Esophagus muscularis mucosa (tissue), 4 donors: ENCODE results near the gene PTPRJ. TPM values are rescaled to one million over a fixed set of nuclear protein-coding genes. Genes with fewer than 3 reads are reported as not detected.
A peak's percentile ranks its signal among the peaks of the same experiment; 100 is the strongest.

Experiments
- DNase-seq: peaks from one replicate; pipeline ENCODE4 v3.0.0-alpha.2; 2017; ENCODE audit errors: extremely low spot score
- H3K27ac ChIP-seq, 4 donors: fragments of 200-600 bp; sonication (generic); replicated peaks in 1 of 4; 1 replicate in 3 of 4; 2 replicates in 1 of 4; pipeline ENCODE4 v1.5.1; 2016 to 2019; ENCODE audit warnings: mild to moderate bottlenecking in 1 of 4
- H3K27me3 ChIP-seq, 4 donors: fragments of 200-600 bp; sonication (generic); one replicate each; pipeline versions ENCODE4 v1.5.1 to v1.6.0; 2016 to 2019
- H3K36me3 ChIP-seq, 4 donors: fragments of 200-600 bp; sonication (generic); one replicate each; pipeline ENCODE4 v1.5.1; 2016 to 2019
- H3K4me1 ChIP-seq, 4 donors: fragments of 200-600 bp; sonication (generic); one replicate each; pipeline ENCODE4 v1.5.1; 2016 to 2019
- H3K4me3 ChIP-seq, 4 donors: fragments of 200-600 bp; sonication (generic); 1 replicate in 2 of 4; 2 replicates in 2 of 4; pipeline ENCODE4 v1.5.1; 2016 to 2019; ENCODE audit warnings: mild to moderate bottlenecking in 4 of 4, moderate library complexity in 1 of 4
- H3K9me3 ChIP-seq, 4 donors: fragments of 200-600 bp; sonication (generic); 1 replicate in 3 of 4; 2 replicates in 1 of 4; pipeline ENCODE4 v1.5.1; 2016 to 2019
- EP300 ChIP-seq: sonication (generic); formaldehyde crosslinking; IDR thresholded peaks from one replicate; pipeline ENCODE4 v1.6.1; 2017; ENCODE audit warnings: antibody characterized with exemption
- POLR2A ChIP-seq: fragments of 450-650 bp; IDR thresholded peaks from one replicate; pipeline ENCODE4 v1.6.1; 2017; ENCODE audit warnings: antibody characterized with exemption, moderate library complexity, mild to moderate bottlenecking, low read depth
- POLR2AphosphoS5 ChIP-seq, 2 donors: sonication (generic); formaldehyde crosslinking; IDR thresholded peaks; one replicate each; pipeline ENCODE4 v1.6.1; 2017; ENCODE audit warnings: antibody characterized with exemption in 2 of 2
- WGBS: methylation state at CpG from one replicate; pipeline ENCODE4 v1.1.5; 2018; 5-methylcytosine and 5-hydroxymethylcytosine counted together
- intact Hi-C: fragments of 100-400 bp; cut with DNase I; formaldehyde crosslinking; loops from one replicate; pipeline ENCODE4 v1.15.1; 2023
- total RNA-seq, 4 donors: library from RNA; depleted of rRNA; stranded (reverse); fragments of >200 nt; gene quantifications; one replicate each; pipeline versions ENCODE4 v1.1.0 to v1.2.1, GENCODE V29; 2016
- TF ChIP-seq, protein P1 (sequence below), 3 experiments: fragments of 200-600 bp in 2 of 3; fragments of 450-650 bp in 1 of 3; sonication (generic) in 2 of 3; IDR thresholded peaks; one replicate each; pipeline ENCODE4 v1.5.1; 2017 to 2019; ENCODE audit warnings: antibody characterized with exemption in 3 of 3, mild to moderate bottlenecking in 2 of 3, moderate library complexity in 1 of 3

PTPRJ gene
- total RNA-seq, 4 donors from 2014 or later = 8.3 to 14.1 (median 10.5) TPM

- TF ChIP-seq POLR2AphosphoS5 (IDR thresholded peaks at IDR 0.05) = no peak
- TF ChIP-seq, protein P1, sequence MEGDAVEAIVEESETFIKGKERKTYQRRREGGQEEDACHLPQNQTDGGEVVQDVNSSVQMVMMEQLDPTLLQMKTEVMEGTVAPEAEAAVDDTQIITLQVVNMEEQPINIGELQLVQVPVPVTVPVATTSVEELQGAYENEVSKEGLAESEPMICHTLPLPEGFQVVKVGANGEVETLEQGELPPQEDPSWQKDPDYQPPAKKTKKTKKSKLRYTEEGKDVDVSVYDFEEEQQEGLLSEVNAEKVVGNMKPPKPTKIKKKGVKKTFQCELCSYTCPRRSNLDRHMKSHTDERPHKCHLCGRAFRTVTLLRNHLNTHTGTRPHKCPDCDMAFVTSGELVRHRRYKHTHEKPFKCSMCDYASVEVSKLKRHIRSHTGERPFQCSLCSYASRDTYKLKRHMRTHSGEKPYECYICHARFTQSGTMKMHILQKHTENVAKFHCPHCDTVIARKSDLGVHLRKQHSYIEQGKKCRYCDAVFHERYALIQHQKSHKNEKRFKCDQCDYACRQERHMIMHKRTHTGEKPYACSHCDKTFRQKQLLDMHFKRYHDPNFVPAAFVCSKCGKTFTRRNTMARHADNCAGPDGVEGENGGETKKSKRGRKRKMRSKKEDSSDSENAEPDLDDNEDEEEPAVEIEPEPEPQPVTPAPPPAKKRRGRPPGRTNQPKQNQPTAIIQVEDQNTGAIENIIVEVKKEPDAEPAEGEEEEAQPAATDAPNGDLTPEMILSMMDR (IDR thresholded peaks at IDR 0.05) = peak; percentile 59 to 87 (median 69)
- intact Hi-C loops = no loop called here
- no peaks in the 10 kb centered on the region for H3K9me3 ChIP-seq
- H3K27me3 ChIP-seq = no peaks in the 10 kb centered on the region
- no peak overlapping the region for H3K4me3 ChIP-seq
- H3K36me3 ChIP-seq = no peaks in the 10 kb centered on the region
- 45% methylated on average over 13 of the region's 14 CpGs for WGBS
- H3K27ac ChIP-seq = no peak overlapping the region
- peaks cover 19 to 31% (median 23%) of the 10 kb centered on the region in 4 donors for H3K4me1 ChIP-seq
- no peak for DNase-seq
Observed at GRCh38 chr11:48172818-48173609, 192.7 kb downstream of the PTPRJ start.

DNA sequence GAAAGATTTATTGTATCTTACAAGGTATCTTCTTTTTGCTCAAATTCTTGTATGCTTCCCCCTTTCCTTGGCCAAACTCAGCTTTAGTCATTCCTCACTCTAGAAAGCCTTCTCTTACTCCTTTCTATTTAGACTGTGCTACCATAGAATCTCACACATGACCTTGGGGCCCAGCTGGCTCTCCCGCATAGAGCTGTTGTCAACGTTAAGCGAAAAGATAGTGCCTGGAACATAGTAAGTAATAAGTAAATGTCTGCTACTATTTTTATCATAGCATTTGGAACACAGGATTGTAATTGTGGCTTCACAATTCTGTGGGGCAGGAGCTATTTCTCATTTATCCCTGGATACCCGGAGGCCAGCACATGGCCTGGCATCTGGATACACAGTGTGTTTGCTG is 197.3 kb downstream of the PTPRJ start:
- DNase-seq = no peak
- Histone ChIP-seq H3K36me3 (no peaks in the 10 kb centered on the region), H3K27ac (no peak overlapping the region), H3K4me3 (no peak overlapping the region), H3K27me3 (no peaks in the 10 kb centered on the region), H3K9me3 (no peaks in the 10 kb centered on the region), H3K4me1 (peaks cover 4 to 7% (median 5%) of the 10 kb centered on the region in 4 donors)
- 93% methylated on average over 4 of the region's 4 CpGs for WGBS
- intact Hi-C loops = no loop called here
- TF ChIP-seq, protein P1 (IDR thresholded peaks at IDR 0.05) = no peak
- TF ChIP-seq EP300 (no peak), POLR2AphosphoS5 (IDR thresholded peaks at IDR 0.05) (no peak), POLR2A (no peak)

- H3K4me3 ChIP-seq = no peak overlapping the region
- 81% methylated on average over 6 of the region's 6 CpGs for WGBS
- intact Hi-C loops = no loop called here
- no peaks in the 10 kb centered on the region for H3K36me3 ChIP-seq
- TF ChIP-seq POLR2A (no peak), EP300 (no peak), POLR2AphosphoS5 (IDR thresholded peaks at IDR 0.05) (no peak)
- TF ChIP-seq, protein P1 (IDR thresholded peaks at IDR 0.05) = no peak
- H3K27me3 ChIP-seq = no peaks in the 10 kb centered on the region
- DNase-seq = no peak
- H3K27ac ChIP-seq = no peak overlapping the region
- peaks cover 0 to 3% (median 0%) of the 10 kb centered on the region in 4 donors for H3K4me1 ChIP-seq
- H3K9me3 ChIP-seq = no peaks in the 10 kb centered on the region
Observed at GRCh38 chr11:48180627-48181026, 200.3 kb downstream of the PTPRJ start.

DNA sequence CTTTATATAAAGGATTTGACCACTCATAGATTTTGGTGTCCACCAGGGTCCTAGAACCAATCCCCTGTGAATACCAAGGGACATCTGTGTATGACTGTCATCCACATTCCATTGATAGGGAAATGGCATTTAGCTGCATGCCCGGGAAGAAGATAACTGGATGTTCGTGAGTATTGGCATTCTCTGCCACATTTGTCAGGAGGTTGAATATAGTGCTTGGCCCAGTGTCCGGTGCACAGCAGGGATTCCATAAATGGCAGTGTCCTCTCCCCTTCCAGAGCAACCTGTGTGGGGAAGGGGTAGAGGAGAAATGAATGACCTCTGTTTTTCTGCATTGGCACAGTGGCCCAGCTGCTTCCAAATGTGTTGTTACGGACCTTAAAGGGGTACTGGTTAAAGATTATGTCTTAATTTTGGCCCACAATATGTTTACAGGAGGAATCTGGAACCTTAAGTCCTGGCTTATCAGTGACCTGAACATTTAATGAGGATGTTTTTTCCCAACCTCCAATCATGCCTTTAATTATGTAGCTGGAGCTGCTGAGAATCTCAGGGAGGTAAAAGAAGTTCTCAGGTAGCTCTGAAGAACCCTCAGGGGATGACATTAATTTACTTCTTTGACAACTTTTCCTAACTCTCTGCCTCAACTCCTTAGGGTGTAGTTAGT is 202.6 kb downstream of the PTPRJ start:
- Histone ChIP-seq H3K4me3 (no peak overlapping the region), H3K4me1 (peaks cover 0 to 3% (median 0%) of the 10 kb centered on the region in 4 donors), H3K27ac (no peak overlapping the region), H3K27me3 (no peaks in the 10 kb centered on the region), H3K9me3 (no peaks in the 10 kb centered on the region), H3K36me3 (no peaks in the 10 kb centered on the region)
- TF ChIP-seq, protein P1 (IDR thresholded peaks at IDR 0.05) = no peak
- TF ChIP-seq POLR2A = no peak
- TF ChIP-seq EP300 = no peak
- TF ChIP-seq POLR2AphosphoS5 (IDR thresholded peaks at IDR 0.05) = no peak
- intact Hi-C loops = no loop called here
- WGBS = 79% methylated on average over 4 of the region's 4 CpGs
- no peak for DNase-seq
